Measurements from ENCODE around the gene PRPF6. TPM values are rescaled to one million over a fixed set of nuclear protein-coding genes. Genes with fewer than 3 reads are reported as not detected.
A peak's percentile ranks its signal among the peaks of the same experiment; 100 is the strongest.

PRPF6 gene
- total and polyA plus RNA-seq, 2 of the 13 experiments (the other 11 are each of a cell fraction or from before 2014, with no cell fraction given), result 63.7 to 101 TPM

DNA sequence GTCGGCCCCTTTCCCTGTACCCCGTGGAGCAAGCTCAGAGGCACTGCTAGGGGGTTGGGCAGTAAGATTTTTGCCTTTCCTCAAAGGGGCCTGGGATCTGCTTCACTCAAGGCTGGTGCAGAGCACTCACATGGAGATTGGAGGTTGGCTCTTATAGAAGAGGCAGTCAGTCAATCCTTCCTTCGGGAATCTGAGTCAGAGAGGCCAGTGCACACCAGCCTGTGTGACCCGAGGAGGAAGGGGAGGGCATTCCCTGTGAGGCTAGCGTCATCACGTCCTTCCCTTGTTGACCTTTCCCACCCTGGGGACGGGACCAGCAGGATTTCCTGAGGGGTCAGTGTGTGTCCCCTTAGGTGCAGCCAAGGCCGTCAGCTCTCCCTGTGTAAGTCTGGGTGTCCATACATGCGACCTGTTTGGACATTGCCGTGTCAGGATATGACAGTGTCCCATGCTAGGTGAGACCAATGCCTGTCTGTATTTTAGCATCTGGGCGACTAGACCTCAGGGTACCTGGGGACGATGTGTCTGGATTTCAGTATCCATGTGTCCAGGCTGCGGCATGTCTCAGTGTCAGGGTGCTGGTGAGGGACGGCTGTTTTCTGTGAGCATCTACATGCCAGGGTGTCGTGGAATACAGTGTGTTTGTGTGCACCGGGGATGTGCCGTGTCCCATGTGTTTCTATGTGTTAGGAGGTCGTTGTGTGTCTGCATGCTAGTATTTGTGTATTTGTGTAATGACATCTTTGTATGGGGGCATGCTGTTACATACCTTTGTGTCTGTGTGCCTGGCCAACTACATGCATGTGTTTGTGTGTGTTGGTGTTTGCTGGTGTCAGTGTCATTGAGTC is 8.4 kb upstream of the PRPF6 start (continued):
- TF ChIP-seq, protein P1, sequence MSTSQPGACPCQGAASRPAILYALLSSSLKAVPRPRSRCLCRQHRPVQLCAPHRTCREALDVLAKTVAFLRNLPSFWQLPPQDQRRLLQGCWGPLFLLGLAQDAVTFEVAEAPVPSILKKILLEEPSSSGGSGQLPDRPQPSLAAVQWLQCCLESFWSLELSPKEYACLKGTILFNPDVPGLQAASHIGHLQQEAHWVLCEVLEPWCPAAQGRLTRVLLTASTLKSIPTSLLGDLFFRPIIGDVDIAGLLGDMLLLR (CRISPR knock-in tag; IDR thresholded peaks at IDR 0.05), result peak; percentile 62; the same call in 1 of the 2 replicates
- TF ChIP-seq MTA3 (CRISPR knock-in tag; IDR thresholded peaks at IDR 0.05) (no peak), SNAPC2 (CRISPR knock-in tag; IDR thresholded peaks at IDR 0.05) (no peak), ZNF83 (CRISPR knock-in tag; IDR thresholded peaks at IDR 0.05; ENCODE audit: borderline replicate concordance) (no peak), ZNF329 (CRISPR knock-in tag; IDR thresholded peaks at IDR 0.05; ENCODE audit: low read depth) (no peak), SRF (IDR thresholded peaks at IDR 0.05; ENCODE audit: low read depth, low read length) (no peak), ETV6 (CRISPR knock-in tag; conservative IDR thresholded peaks at IDR 0.05) (no peak), CC2D1A (CRISPR knock-in tag; IDR thresholded peaks at IDR 0.05) (no peak), CCAR2 (optimal IDR thresholded peaks at IDR 0.05; ENCODE audit: low read depth, low read length) (no peak), ZNF782 (CRISPR knock-in tag; IDR thresholded peaks at IDR 0.05; ENCODE audit: borderline replicate concordance) (peak; percentile 68; the same call in 1 of the 2 replicates), ZNF772 (CRISPR knock-in tag; IDR thresholded peaks at IDR 0.05) (no peak), CENPT (CRISPR knock-in tag; IDR thresholded peaks at IDR 0.05; ENCODE audit: low read depth) (no peak), NRL (CRISPR knock-in tag; IDR thresholded peaks at IDR 0.05; ENCODE audit: borderline replicate concordance) (peak; percentile 83; the same call in 1 of the 2 replicates), HIVEP1 (CRISPR knock-in tag; IDR thresholded peaks at IDR 0.05) (peak; percentile 76), ZBTB38 (CRISPR knock-in tag; IDR thresholded peaks at IDR 0.05) (peak; percentile 67; the same call in 1 of the 2 replicates), RXRB (CRISPR knock-in tag; IDR thresholded peaks at IDR 0.05; ENCODE audit: borderline replicate concordance) (peak; percentile 61; the same call in 1 of the 2 replicates), NFKBIZ (CRISPR knock-in tag; IDR thresholded peaks at IDR 0.05) (no peak)
- TF ChIP-seq, protein P2, sequence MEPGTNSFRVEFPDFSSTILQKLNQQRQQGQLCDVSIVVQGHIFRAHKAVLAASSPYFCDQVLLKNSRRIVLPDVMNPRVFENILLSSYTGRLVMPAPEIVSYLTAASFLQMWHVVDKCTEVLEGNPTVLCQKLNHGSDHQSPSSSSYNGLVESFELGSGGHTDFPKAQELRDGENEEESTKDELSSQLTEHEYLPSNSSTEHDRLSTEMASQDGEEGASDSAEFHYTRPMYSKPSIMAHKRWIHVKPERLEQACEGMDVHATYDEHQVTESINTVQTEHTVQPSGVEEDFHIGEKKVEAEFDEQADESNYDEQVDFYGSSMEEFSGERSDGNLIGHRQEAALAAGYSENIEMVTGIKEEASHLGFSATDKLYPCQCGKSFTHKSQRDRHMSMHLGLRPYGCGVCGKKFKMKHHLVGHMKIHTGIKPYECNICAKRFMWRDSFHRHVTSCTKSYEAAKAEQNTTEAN (CRISPR knock-in tag; conservative IDR thresholded peaks at IDR 0.05), result no peak
- TF ChIP-seq, protein P3, sequence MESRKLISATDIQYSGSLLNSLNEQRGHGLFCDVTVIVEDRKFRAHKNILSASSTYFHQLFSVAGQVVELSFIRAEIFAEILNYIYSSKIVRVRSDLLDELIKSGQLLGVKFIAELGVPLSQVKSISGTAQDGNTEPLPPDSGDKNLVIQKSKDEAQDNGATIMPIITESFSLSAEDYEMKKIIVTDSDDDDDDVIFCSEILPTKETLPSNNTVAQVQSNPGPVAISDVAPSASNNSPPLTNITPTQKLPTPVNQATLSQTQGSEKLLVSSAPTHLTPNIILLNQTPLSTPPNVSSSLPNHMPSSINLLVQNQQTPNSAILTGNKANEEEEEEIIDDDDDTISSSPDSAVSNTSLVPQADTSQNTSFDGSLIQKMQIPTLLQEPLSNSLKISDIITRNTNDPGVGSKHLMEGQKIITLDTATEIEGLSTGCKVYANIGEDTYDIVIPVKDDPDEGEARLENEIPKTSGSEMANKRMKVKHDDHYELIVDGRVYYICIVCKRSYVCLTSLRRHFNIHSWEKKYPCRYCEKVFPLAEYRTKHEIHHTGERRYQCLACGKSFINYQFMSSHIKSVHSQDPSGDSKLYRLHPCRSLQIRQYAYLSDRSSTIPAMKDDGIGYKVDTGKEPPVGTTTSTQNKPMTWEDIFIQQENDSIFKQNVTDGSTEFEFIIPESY (CRISPR knock-in tag; IDR thresholded peaks at IDR 0.05), result no peak
- TF ChIP-seq, protein P4, sequence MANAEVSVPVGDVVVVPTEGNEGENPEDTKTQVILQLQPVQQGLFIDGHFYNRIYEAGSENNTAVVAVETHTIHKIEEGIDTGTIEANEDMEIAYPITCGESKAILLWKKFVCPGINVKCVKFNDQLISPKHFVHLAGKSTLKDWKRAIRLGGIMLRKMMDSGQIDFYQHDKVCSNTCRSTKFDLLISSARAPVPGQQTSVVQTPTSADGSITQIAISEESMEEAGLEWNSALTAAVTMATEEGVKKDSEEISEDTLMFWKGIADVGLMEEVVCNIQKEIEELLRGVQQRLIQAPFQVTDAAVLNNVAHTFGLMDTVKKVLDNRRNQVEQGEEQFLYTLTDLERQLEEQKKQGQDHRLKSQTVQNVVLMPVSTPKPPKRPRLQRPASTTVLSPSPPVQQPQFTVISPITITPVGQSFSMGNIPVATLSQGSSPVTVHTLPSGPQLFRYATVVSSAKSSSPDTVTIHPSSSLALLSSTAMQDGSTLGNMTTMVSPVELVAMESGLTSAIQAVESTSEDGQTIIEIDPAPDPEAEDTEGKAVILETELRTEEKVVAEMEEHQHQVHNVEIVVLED (CRISPR knock-in tag; IDR thresholded peaks at IDR 0.05; ENCODE audit: borderline replicate concordance), result peak; percentile 56; the same call in 1 of the 2 replicates
- TF ChIP-seq, protein P5, sequence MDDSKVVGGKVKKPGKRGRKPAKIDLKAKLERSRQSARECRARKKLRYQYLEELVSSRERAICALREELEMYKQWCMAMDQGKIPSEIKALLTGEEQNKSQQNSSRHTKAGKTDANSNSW (CRISPR knock-in tag; IDR thresholded peaks at IDR 0.05; ENCODE audit: borderline replicate concordance), result no peak
- TF ChIP-seq, protein P6, sequence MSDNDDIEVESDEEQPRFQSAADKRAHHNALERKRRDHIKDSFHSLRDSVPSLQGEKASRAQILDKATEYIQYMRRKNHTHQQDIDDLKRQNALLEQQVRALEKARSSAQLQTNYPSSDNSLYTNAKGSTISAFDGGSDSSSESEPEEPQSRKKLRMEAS (IDR thresholded peaks at IDR 0.05), result 0 out of 2 replicates have a peak, but pooled peaks have one; percentile 29

All from HepG2 (cell line).